Endodermal cell (in vitro differentiated cells): Measurements from ENCODE around the gene ASF1A. TPM values are rescaled to one million over a fixed set of nuclear protein-coding genes. Genes with fewer than 3 reads are reported as not detected.

Source experiments
- DNase-seq: peaks from one replicate; pipeline ENCODE4 v3.0.0-alpha.2; 2017
- H3K27ac ChIP-seq: 2 replicates; pipeline ENCODE4 v1.5.1; 2013; ENCODE audit warnings: mild to moderate bottlenecking, low read depth, low read length, moderate library complexity
- H3K27me3 ChIP-seq: 2 replicates; pipeline ENCODE4 v1.6.1; 2013; ENCODE audit warnings: mild to moderate bottlenecking, low read length, moderate library complexity; ENCODE audit not compliant: insufficient read depth, control insufficient read depth, poor library complexity, severe bottlenecking
- H3K36me3 ChIP-seq: 2 replicates; pipeline ENCODE4 v1.7.0; 2013; ENCODE audit warnings: mild to moderate bottlenecking, low read length, moderate library complexity; ENCODE audit not compliant: control insufficient read depth, insufficient read depth
- H3K4me1 ChIP-seq: one replicate; pipeline ENCODE4 v1.7.0; 2013; ENCODE audit warnings: low read length; ENCODE audit not compliant: control insufficient read depth, insufficient read depth
- H3K4me3 ChIP-seq: 2 replicates; pipeline ENCODE4 v1.5.1; 2013; ENCODE audit warnings: mild to moderate bottlenecking, low read length, moderate library complexity
- H3K9ac ChIP-seq: 2 replicates; pipeline ENCODE4 v1.6.1; 2013; ENCODE audit warnings: mild to moderate bottlenecking, low read length, moderate library complexity; ENCODE audit not compliant: poor library complexity, severe bottlenecking; ENCODE audit errors: extremely low read depth
- H3K9me3 ChIP-seq: 2 replicates; pipeline ENCODE4 v1.6.1; 2013; ENCODE audit warnings: mild to moderate bottlenecking, low read length, moderate library complexity; ENCODE audit not compliant: control insufficient read depth
- H3K27ac Mint-ChIP-seq: 2 replicates; pipeline ENCODE4 v1.8.0; 2020; ENCODE audit warnings: mixed read lengths
- H3K27me3 Mint-ChIP-seq: 2 replicates; pipeline ENCODE4 v1.8.0; 2021; ENCODE audit warnings: mild to moderate bottlenecking, mixed read lengths; ENCODE audit not compliant: insufficient read depth
- H3K36me3 Mint-ChIP-seq: 2 replicates; pipeline ENCODE4 v1.8.0; 2020; ENCODE audit warnings: low read depth, mixed read lengths
- H3K4me1 Mint-ChIP-seq: 2 replicates; pipeline ENCODE4 v1.8.0; 2020; ENCODE audit warnings: mixed read lengths
- H3K4me3 Mint-ChIP-seq: 2 replicates; pipeline ENCODE4 v1.8.0; 2020; ENCODE audit warnings: mild to moderate bottlenecking, moderate library complexity, mixed read lengths
- H3K9me3 Mint-ChIP-seq: 2 replicates; pipeline ENCODE4 v1.8.0; 2020; ENCODE audit warnings: mild to moderate bottlenecking, mixed read lengths
- CTCF ChIP-seq: fragments of 200-600 bp; sonication (generic); conservative IDR thresholded peaks from 2 replicates; pipeline ENCODE4 v1.5.0; 2021; ENCODE audit warnings: antibody characterized with exemption, mild to moderate bottlenecking
- WGBS, 2 experiments: methylation state at CpG; one replicate each; pipeline versions ENCODE4 v1.1.5 to v1.1.7; 2013; ENCODE audit warnings: missing lambda C conversion rate in 2 of 2, mixed read lengths in 1 of 2; ENCODE audit not compliant: insufficient coverage in 1 of 2, insufficient read length in 1 of 2; 5-methylcytosine and 5-hydroxymethylcytosine counted together
- total RNA-seq, 2 donors: library from RNA; stranded (reverse); fragmentation: NEBNext Ultra II Directional in 1 of 2; extraction: Animal tissue kit (Norgen Biotek cat#: 25700) in 1 of 2; gene quantifications; 2 replicates in 1 of 2; 3 replicates in 1 of 2; pipeline ENCODE4 v1.2.1, GENCODE V29; 2021

Gene ASF1A
- total RNA-seq, 2 donors from 2014 or later = 44.5 to 54.9 TPM

GRCh38 chr6:118908441-118908840 is 14.5 kb downstream of the ASF1A start:
- WGBS, 2 experiments = no CpG with 5 or more reads among the region's 1 CpG
- H3K9ac ChIP-seq = no peak overlapping the region
- no peaks in the 10 kb centered on the region for H3K27me3 ChIP-seq
- Mint-ChIP-seq H3K4me3 (no peak overlapping the region), H3K27ac (no peak overlapping the region), H3K36me3 (peaks cover 71% of the 10 kb centered on the region), H3K4me1 (peaks cover 8% of the 10 kb centered on the region), H3K9me3 (no peaks in the 10 kb centered on the region), H3K27me3 (no peaks in the 10 kb centered on the region)
- H3K9me3 ChIP-seq = no peaks in the 10 kb centered on the region
- DNase-seq = no peak
- H3K4me1 ChIP-seq = peaks cover 6% of the 10 kb centered on the region
- TF ChIP-seq CTCF = no peak
- H3K27ac ChIP-seq = no peak overlapping the region
- H3K36me3 ChIP-seq = peaks cover 91% of the 10 kb centered on the region
- no peak overlapping the region for H3K4me3 ChIP-seq

- no peak overlapping the region for H3K4me3 Mint-ChIP-seq
- Histone ChIP-seq H3K4me3 (no peak overlapping the region), H3K4me1 (peaks cover 11% of the 10 kb centered on the region), H3K9me3 (no peaks in the 10 kb centered on the region), H3K27ac (no peak overlapping the region), H3K9ac (no peak overlapping the region), H3K27me3 (no peaks in the 10 kb centered on the region), H3K36me3 (peaks cover 86% of the 10 kb centered on the region)
- WGBS, 2 experiments = 89 to 100% methylated on average over 2 to 5 of the region's 5 CpGs
- TF ChIP-seq CTCF = no peak
- DNase-seq = no peak
- no peak overlapping the region for H3K27ac Mint-ChIP-seq
- H3K27me3 Mint-ChIP-seq = no peaks in the 10 kb centered on the region
- H3K36me3 Mint-ChIP-seq = peaks cover 58% of the 10 kb centered on the region
- H3K9me3 Mint-ChIP-seq = no peaks in the 10 kb centered on the region
- H3K4me1 Mint-ChIP-seq = peaks cover 14% of the 10 kb centered on the region
Measured at GRCh38 chr6:118912646-118913045, 18.7 kb downstream of the ASF1A start.

GRCh38 chr6:118913161-118913560 is 19.2 kb downstream of the ASF1A start:
- H3K36me3 ChIP-seq = peaks cover 85% of the 10 kb centered on the region
- 83 to 95% methylated on average over 1 to 2 of the region's 2 CpGs for WGBS, 2 experiments

More at GRCh38 chr6:118913161-118913560, 19.2 kb downstream of the ASF1A start:
- Histone ChIP-seq H3K27ac (no peak overlapping the region), H3K9ac (no peak overlapping the region), H3K9me3 (no peaks in the 10 kb centered on the region), H3K27me3 (no peaks in the 10 kb centered on the region), H3K4me3 (no peak overlapping the region), H3K4me1 (peaks cover 11% of the 10 kb centered on the region)
- no peak for TF ChIP-seq CTCF
- Mint-ChIP-seq H3K27me3 (no peaks in the 10 kb centered on the region), H3K4me1 (peaks cover 14% of the 10 kb centered on the region), H3K27ac (no peak overlapping the region), H3K9me3 (no peaks in the 10 kb centered on the region), H3K4me3 (no peak overlapping the region), H3K36me3 (peaks cover 53% of the 10 kb centered on the region)
- no peak for DNase-seq
